ENCODE measurements around the gene GLYR1. TPM values are rescaled to one million over a fixed set of nuclear protein-coding genes. Genes with fewer than 3 reads are reported as not detected.

GLYR1 gene
- total and polyA plus RNA-seq, 9 of the 15 experiments (the other 6 are each of a cell fraction or from before 2014, with no cell fraction given), result 6.7 to 99.2 (median 60.2) TPM

GRCh38 chr16:4879049-4879448 lies 32.0 kb upstream of the GLYR1 start:
- BruUV-seq (replicated peaks), result no TSS peak
- ChIA-PET CTCF (ENCODE audit: low intra/inter-chr PET ratio) (no interaction called here), POLR2A (interaction anchor here (1.1 to 1.5 kb wide), 2 partner anchors 9 to 11 kb away, joined by 3 to 4 read pairs; no protein-coding TSS in a partner anchor)
- Histone ChIP-seq H3K27ac (ENCODE audit: extremely low read depth, low read depth, low read length) (no peak overlapping the region), H3K27me3 (ENCODE audit: control insufficient read depth in 2 of 2, insufficient read depth in 2 of 2, low read length in 2 of 2) (no peaks in the 10 kb centered on the region), H3K79me2 (ENCODE audit: control insufficient read depth, insufficient read depth, low read length) (no peaks in the 10 kb centered on the region), H3K4me2 (ENCODE audit: insufficient read depth, low read length) (no peak overlapping the region), H3K36me3 (ENCODE audit: control insufficient read depth, insufficient read depth, low read length) (peaks cover 93% of the 10 kb centered on the region), H2AFZ (ENCODE audit: low read depth, low read length) (no peak overlapping the region), H4K20me1 (replicated peaks; ENCODE audit: control insufficient read depth, insufficient read depth, low read length) (no peaks in the 10 kb centered on the region), H3K4me1 (replicated peaks in 1 of 2; ENCODE audit: control insufficient read depth in 2 of 2, insufficient read depth in 2 of 2, low read length in 2 of 2) (peaks cover 8 to 17% of the 10 kb centered on the region in 2 experiments; a peak in 2 of 5 replicates), H3K4me3 (no peak overlapping the region), H3K9me1 (ENCODE audit: control insufficient read depth, insufficient read depth, low read length) (no peaks in the 10 kb centered on the region), H3K9ac (ENCODE audit: insufficient read depth in 1 of 2, low read depth in 2 of 2, low read length in 2 of 2) (no peak overlapping the region), H3K9me3 (replicated peaks; ENCODE audit: control insufficient read depth, insufficient read depth, low read depth, low read length) (peaks cover 3% of the 10 kb centered on the region; the same call in 1 of the 2 replicates)
- no peak for DNase-seq (ENCODE audit: extremely low read depth in 1 of 4, low spot score in 3 of 4)
- WGBS (ENCODE audit: insufficient coverage, low coverage, missing lambda C conversion rate), result 55% methylated on average over 4 of the region's 4 CpGs
- no peak for TF ChIP-seq ID3 (CRISPR knock-in tag; IDR thresholded peaks at IDR 0.05)
- TF ChIP-seq ID3 (tag; IDR thresholded peaks at IDR 0.05), result no peak
- TF ChIP-seq ZKSCAN1 (IDR thresholded peaks at IDR 0.05; ENCODE audit: low read depth, low read length), result no peak
- no peak for TF ChIP-seq HMBOX1 (IDR thresholded peaks at IDR 0.05)
- intact Hi-C loops (cut with micrococcal nuclease) (no loop called here), in situ Hi-C loops (cut with MboI) (no loop called here)
- ATAC-seq, result no peak
- no peak for FAIRE-seq

- WGBS (ENCODE audit: insufficient coverage, low coverage, missing lambda C conversion rate), result 97% methylated on average over 14 of the region's 14 CpGs
- H3K79me2 ChIP-seq (ENCODE audit: control insufficient read depth, insufficient read depth, low read length), result no peaks in the 10 kb centered on the region
- no peak for ATAC-seq
- intact Hi-C loops (cut with micrococcal nuclease) (no loop called here), in situ Hi-C loops (cut with MboI) (no loop called here)
- FAIRE-seq, result no peak
- no peak overlapping the region for H3K4me3 ChIP-seq
- no peak for DNase-seq (ENCODE audit: extremely low read depth in 1 of 4, low spot score in 3 of 4)
- TF ChIP-seq ZNF408 (CRISPR knock-in tag; IDR thresholded peaks at IDR 0.05; ENCODE audit: low read depth), result no peak
- peak; percentile 40; the same call in 1 of the 2 replicates for TF ChIP-seq POLR2G (IDR thresholded peaks at IDR 0.05; ENCODE audit: low read depth, low read length)
- CTCF ChIA-PET (ENCODE audit: low intra/inter-chr PET ratio), result no interaction called here
- H3K4me2 ChIP-seq (ENCODE audit: insufficient read depth, low read length), result no peak overlapping the region
- H4K20me1 ChIP-seq (replicated peaks; ENCODE audit: control insufficient read depth, insufficient read depth, low read length), result no peaks in the 10 kb centered on the region
- H3K4me1 ChIP-seq (replicated peaks in 1 of 2; ENCODE audit: control insufficient read depth in 2 of 2, insufficient read depth in 2 of 2, low read length in 2 of 2), result peaks cover 1 to 4% of the 10 kb centered on the region in 2 experiments; a peak in 1 of 5 replicates
- no peaks in the 10 kb centered on the region for H3K27me3 ChIP-seq (ENCODE audit: control insufficient read depth in 2 of 2, insufficient read depth in 2 of 2, low read length in 2 of 2)
- POLR2A ChIA-PET, result interaction anchor here (0.7 to 1.3 kb wide), 3 partner anchors 8 to 18 kb away, joined by 3 to 6 read pairs (median 5); no protein-coding TSS in a partner anchor
- peaks cover 93% of the 10 kb centered on the region for H3K36me3 ChIP-seq (ENCODE audit: control insufficient read depth, insufficient read depth, low read length)
- no peak overlapping the region for H3K27ac ChIP-seq (ENCODE audit: extremely low read depth, low read depth, low read length)
- no peak overlapping the region for H3K9ac ChIP-seq (ENCODE audit: insufficient read depth in 1 of 2, low read depth in 2 of 2, low read length in 2 of 2)
- H3K9me3 ChIP-seq (replicated peaks; ENCODE audit: control insufficient read depth, insufficient read depth, low read depth, low read length), result no peaks in the 10 kb centered on the region
- H2AFZ ChIP-seq (ENCODE audit: low read depth, low read length), result no peak overlapping the region
- no peaks in the 10 kb centered on the region for H3K9me1 ChIP-seq (ENCODE audit: control insufficient read depth, insufficient read depth, low read length)
- BruUV-seq (replicated peaks), result no TSS peak
Measured at GRCh38 chr16:4877380-4877685, 30.2 kb upstream of the GLYR1 start.

All from K562 (cell line).